HL-60 (cell line): ENCODE results near the gene WDFY2.

Experiments
- GABPA ChIP-seq: IDR thresholded peaks from 2 replicates; pipeline ENCODE4 v1.6.1; 2012; ENCODE audit warnings: low read depth
- TF ChIP-seq, protein P1 (sequence below): IDR thresholded peaks from one replicate; pipeline ENCODE4 v1.5.1; 2011; ENCODE audit warnings: low read length, control low read depth, inconsistent platforms; ENCODE audit not compliant: insufficient read depth
- TF ChIP-seq, protein P2 (sequence below): IDR thresholded peaks from 2 replicates; pipeline ENCODE4 v1.6.1; 2012; ENCODE audit warnings: low read depth; ENCODE audit not compliant: insufficient replicate concordance

DNA sequence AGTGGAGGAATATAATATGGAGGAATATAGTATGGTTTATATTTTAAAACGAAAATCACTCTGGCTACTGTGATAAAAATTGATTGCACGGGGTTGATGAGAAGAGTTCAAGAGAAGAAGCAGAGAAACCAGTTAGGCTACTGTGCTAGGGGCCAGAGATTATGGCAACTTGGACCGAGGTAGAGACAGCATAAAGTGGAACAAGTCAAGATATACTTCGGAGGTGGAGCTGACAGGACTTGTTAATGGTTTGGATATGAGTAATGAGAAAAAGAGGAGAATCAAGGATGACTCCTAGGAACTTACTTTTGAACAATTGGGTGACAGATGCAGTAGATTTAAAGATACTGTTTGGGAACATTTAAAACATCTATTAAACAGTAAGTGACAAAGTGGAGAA, 6.6 kb upstream of the WDFY2 start:
- TF ChIP-seq, protein P1, sequence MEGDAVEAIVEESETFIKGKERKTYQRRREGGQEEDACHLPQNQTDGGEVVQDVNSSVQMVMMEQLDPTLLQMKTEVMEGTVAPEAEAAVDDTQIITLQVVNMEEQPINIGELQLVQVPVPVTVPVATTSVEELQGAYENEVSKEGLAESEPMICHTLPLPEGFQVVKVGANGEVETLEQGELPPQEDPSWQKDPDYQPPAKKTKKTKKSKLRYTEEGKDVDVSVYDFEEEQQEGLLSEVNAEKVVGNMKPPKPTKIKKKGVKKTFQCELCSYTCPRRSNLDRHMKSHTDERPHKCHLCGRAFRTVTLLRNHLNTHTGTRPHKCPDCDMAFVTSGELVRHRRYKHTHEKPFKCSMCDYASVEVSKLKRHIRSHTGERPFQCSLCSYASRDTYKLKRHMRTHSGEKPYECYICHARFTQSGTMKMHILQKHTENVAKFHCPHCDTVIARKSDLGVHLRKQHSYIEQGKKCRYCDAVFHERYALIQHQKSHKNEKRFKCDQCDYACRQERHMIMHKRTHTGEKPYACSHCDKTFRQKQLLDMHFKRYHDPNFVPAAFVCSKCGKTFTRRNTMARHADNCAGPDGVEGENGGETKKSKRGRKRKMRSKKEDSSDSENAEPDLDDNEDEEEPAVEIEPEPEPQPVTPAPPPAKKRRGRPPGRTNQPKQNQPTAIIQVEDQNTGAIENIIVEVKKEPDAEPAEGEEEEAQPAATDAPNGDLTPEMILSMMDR = no peak
- no peak for TF ChIP-seq GABPA
- TF ChIP-seq, protein P2, sequence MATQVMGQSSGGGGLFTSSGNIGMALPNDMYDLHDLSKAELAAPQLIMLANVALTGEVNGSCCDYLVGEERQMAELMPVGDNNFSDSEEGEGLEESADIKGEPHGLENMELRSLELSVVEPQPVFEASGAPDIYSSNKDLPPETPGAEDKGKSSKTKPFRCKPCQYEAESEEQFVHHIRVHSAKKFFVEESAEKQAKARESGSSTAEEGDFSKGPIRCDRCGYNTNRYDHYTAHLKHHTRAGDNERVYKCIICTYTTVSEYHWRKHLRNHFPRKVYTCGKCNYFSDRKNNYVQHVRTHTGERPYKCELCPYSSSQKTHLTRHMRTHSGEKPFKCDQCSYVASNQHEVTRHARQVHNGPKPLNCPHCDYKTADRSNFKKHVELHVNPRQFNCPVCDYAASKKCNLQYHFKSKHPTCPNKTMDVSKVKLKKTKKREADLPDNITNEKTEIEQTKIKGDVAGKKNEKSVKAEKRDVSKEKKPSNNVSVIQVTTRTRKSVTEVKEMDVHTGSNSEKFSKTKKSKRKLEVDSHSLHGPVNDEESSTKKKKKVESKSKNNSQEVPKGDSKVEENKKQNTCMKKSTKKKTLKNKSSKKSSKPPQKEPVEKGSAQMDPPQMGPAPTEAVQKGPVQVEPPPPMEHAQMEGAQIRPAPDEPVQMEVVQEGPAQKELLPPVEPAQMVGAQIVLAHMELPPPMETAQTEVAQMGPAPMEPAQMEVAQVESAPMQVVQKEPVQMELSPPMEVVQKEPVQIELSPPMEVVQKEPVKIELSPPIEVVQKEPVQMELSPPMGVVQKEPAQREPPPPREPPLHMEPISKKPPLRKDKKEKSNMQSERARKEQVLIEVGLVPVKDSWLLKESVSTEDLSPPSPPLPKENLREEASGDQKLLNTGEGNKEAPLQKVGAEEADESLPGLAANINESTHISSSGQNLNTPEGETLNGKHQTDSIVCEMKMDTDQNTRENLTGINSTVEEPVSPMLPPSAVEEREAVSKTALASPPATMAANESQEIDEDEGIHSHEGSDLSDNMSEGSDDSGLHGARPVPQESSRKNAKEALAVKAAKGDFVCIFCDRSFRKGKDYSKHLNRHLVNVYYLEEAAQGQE = no peak
